NCI-H128 (cell line): ENCODE results near the gene NOX3.
"Not testable (repeated sequence)": the region's sequence is repeated elsewhere in the genome, so short reads cannot be mapped to it uniquely, and the experiment has no call there.

Experiments used
- DNase-seq: peaks from one replicate; lab custom pipeline; 2025; ENCODE audit not compliant: unreplicated experiment; lab: John Stamatoyannopoulos, UW

The NOX3 gene

DNA sequence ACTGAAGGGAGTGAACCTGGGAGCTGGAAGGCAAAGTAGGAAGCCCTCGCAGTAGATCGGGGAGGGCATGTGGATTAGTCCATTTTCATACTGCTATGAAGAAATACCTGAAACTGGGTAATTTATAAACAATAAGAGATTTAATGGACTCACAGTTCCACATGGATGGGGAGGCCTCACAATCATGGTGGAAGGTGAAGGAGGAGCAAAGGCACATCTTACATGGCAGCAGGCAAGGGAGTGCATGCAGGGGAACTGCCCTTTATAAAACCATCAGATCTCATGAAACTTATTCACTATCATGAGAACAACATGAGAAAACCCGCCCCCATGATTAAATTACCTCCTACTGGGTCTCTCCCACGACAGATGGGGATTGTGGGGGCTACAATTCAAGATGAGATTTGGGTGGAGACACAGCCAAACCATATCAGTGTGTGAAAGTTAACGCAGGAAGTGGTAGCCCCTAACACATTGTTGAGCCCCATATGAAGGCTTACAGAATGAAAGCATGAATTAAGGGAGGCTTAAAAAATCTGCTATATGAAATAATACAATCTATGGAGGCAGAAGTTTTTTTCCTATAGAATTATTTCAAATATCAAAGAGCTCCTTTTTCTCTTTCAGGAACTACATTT lies 15.5 kb upstream of the NOX3 start:
- DNase-seq = not testable (repeated sequence)

DNA sequence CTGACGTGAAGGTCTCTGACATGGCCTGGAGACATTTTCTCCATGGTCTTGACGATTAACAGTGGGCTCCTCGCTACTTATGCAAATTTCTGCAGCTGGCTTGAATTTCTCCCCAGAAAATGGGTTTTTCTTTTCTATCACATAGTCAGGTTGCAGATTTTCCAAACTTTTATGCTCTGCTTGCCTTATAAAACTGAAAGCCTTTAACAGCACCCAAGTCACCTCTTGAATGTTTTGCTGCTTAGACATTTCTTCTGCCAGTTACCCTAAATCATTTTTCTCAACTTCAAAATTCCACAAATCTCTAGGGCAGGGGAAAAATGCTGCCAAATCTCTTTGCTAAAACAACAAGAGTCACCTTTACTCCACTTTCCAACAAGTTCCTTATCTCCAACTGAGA lies 12.9 kb upstream of the NOX3 start:
- not testable (repeated sequence) for DNase-seq

DNA sequence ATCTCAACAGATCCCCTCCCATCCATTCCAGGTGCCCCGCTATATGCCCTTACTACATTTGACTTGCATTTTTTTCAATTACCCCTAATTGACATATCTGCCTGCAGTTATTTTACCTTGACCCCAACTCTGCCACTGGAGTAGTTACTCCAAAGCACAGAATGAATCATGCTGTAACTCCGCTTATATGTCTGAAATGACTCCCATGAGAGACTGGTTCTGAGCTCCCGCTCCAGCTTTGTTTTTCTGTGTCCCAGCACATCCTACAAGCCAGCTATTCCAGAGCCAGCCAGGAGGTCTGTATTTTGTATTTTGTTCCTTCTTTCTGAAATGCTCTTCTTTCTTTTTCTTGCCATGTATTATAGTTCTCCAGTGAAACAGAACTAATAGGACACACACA lies 10.9 kb upstream of the NOX3 start:
- no peak for DNase-seq

DNA sequence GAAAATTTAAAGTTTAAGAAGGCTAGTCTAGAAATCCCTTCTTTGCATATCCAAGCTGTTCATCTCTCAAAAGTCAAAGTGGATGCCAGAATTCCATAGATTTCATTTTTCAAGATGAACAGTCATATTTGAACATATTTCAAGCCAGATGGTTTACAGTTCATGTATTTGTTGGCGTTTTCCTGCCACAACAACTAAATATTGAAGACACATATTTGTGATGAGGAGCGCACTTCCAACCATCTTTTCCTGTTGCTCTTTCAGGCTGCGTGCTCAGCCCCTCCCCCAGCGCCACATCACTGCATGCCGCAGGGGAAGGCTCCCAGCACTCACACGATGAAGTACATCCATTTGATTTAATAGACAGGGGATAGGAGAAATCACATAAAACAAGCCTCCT lies 5.9 kb upstream of the NOX3 start:
- DNase-seq = no peak

DNA sequence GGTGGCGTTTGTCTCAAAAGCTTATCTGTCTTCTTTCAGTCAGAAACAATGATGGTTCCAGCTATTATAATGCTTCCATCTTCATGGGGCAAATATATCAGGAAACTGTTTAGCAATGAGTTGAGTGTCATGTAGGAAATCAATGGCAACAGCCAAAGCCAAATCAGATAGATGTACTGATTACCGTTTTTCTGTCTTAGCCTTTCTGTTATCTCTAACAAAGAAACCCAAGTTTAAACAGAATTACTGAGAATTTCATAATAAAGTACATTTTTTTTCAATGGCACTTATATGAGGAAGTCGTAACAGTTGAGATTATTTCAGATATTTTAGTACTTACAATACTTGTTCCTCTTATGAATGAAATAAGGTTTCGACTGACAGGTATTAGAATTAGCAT lies 1.2 kb downstream of the NOX3 start:
- no peak for DNase-seq

DNA sequence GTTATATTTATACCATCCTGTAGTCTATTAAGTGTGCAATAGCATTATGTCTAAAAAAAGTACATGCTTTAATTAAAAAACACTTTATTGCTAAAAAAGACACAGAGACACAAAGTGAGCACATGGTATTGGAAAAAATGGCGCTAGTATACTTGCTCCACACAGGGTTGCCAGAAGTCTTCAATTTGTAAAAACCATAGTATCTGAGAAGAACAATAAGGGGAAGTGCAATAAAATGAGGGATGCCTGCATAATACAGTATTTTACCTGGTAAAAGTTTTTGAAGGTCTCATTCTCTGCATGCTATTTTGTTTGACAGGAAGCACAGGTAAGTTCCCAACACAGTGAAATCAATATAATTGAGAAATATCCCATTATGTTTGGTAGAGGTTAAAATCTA lies 1.6 kb downstream of the NOX3 start:
- no peak for DNase-seq

DNA sequence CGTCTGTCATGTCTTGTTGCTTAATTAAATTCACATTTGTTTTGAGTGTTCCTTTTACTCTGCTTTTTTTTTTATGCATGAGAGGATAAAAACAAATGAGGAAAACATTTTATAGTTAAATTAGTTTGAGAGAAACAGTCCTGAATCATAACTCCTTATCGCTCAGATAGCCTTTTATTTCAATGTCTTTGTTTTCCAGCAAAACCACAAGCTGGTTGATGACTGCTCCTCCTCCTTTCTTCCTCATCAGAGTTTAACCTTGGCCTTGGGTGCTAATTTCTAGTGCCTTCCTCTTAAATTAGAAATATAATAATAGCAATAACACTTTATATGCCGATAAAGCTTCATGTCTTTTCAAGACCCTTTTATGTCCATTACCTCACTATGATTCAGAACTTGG lies 3.1 kb downstream of the NOX3 start:
- DNase-seq = no peak

DNA sequence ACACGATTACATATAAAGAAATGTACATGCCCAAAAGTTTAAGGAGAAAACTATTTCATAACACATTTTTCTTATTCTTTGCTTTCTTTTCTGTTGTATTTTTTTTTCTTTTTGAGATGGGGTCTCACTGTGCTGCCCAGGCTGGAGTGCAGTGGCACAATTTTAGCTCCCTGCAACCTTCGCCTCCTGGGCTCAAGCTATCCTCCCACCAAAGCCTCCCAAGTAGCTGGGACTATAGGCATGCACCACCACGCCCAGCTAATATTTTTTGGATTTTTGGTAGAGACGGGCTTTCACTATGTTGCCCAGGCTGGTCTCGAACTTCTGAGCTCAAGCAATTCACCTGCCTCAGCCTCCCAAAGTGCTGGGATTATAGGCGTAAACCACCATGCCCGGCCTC lies 4.1 kb downstream of the NOX3 start:
- not testable (repeated sequence) for DNase-seq

DNA sequence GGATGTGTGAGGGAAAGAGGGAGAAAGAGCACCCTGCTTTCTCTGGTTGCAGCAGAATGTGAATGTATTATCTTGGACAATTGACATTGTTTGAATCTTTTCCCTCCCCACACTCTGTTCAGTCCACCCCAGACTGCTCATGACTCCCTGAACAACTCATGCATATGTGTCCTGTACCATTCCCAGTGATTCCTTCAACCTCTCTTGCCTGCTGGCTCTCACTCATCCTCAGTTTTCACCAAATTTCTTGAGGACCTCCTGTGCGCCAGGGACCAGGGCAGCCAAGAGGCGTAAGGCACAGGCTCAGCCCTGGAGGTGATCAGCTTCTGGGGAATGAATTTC lies 5.4 kb downstream of the NOX3 start:
- DNase-seq = no peak

DNA sequence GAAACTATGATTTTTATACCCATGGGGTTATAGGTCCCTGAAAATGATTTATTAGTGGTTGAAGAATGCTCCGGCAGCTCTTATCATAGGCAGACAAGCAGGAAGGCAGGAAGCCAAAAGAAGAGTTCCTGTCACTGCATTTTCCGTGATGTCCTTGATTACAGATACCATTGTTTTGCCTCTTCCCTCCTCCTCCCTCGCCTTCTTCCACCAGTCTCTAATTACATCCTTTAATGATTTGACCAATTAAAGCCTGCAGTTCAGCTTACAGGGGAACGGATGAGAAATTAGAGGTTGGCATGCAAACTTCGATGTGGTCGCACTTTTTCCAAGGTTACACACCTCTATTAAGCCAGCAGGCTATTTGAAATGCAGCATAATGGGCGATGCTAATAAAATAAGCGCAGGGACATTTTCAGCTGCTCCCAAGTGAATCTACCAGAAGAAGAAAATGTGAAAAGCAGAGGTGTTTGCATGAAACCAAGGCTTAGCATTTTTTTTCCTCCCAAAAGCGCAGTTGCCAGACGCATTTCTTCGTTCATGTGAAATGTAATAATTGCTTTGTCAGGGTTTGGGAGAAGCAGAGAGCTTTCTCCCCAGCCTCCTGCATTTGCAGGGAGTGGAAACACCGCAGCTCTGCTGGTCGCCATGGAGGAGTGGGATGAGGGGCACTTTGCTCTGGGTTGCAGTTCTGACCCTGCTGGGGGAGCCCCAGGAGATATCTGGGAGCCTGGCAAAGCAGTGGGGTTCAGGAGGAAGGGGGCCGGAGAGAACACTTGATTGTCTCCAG lies 6.0 kb downstream of the NOX3 start:
- no peak for DNase-seq

DNA sequence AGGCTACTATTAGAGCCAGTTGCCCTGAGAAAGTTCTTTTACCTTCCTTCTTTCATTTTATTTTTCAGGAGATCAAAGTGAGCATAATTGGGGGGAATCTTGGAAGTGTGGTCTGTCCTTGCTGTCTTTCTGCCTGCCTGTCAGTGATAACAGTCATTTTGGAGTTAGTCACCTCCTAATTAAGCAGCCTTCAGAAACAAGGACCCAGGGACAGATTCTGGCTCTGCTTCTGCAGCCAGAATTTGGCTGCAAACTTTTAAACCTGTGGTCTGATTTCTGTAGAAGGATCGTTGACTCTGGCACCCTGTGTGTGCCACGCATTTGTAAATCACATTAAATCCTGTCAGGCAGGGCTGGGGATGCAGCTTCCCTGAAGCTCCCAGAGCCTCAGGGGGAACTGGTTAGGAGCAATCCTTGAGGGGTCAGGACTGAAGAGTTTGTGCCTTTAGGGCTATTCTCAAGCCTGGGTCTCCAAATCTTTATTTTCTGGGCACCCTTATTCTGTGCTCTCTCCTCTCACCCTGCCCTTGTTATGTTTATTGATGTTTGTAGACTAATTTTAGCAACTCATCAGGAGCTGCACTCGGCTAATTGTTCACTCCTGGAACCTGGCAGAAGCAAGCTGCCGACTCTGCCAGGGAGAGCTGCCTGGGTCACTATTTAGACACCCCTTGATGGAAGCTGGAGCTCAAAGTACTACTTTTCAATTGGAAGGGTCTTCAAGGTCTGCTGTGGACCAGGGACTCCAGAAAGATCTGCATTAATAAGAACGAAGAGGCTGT lies 6.8 kb downstream of the NOX3 start:
- no peak for DNase-seq

DNA sequence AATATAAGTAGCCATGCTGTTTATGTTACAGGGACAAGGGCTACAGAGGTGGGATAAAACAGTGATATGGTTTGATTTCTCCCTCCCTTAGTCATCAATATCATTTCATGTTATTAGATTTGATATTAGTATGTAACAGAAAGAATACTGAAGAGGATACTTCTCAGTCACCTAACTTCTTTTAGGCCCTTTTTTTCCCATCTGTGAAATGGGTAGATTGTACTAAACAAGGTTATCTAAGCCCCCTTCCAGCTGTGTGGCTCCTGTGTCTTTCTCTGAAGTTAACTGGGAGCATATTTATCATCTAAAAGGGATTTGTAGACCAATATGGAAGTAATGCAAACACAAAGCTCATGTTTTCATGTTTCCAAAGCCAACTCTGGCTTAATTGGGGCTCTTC lies 7.7 kb downstream of the NOX3 start:
- DNase-seq = no peak

DNA sequence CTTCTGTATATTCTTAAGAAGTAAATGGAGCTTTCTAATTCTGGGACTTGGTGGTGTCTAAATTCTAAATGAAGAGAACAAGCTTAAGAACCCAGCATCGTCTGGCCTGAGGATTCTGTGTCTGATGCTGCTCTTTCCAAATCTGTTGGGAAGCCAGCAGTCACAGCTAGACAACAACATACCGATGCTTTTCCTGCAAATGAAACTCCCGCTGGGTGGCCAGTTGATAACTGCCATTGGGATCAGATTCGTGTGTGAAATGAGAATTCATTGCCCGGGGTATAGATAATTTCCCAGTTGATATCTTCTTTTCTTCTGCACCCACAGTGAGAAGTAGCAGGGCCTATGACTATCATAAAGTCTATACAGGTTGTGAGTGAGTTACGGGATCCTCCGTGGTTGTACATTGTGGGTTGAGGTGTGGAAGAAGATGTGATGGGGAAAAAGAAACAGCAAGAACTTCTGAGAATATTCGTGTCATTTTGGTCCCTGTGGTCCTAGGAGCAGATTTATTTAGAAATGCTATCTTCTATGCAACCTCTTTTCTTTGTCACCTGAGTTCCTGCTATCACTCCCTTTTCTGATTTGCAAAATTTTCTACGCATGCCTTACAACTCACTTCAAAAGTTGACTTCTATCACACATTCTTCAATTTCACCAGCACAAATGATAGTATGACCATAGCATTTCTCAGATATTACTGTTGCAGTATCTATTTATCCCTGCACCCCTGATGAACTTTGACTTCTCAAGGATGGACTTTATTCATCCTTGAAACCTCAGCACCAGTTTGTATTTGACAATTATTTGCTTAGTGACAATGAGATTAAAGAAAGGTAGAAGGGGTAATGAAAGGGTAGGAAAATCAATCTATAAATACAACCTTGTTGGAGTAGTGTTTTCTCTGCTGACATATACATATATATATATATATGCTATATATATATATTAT lies 10.4 kb downstream of the NOX3 start:
- DNase-seq = no peak

DNA sequence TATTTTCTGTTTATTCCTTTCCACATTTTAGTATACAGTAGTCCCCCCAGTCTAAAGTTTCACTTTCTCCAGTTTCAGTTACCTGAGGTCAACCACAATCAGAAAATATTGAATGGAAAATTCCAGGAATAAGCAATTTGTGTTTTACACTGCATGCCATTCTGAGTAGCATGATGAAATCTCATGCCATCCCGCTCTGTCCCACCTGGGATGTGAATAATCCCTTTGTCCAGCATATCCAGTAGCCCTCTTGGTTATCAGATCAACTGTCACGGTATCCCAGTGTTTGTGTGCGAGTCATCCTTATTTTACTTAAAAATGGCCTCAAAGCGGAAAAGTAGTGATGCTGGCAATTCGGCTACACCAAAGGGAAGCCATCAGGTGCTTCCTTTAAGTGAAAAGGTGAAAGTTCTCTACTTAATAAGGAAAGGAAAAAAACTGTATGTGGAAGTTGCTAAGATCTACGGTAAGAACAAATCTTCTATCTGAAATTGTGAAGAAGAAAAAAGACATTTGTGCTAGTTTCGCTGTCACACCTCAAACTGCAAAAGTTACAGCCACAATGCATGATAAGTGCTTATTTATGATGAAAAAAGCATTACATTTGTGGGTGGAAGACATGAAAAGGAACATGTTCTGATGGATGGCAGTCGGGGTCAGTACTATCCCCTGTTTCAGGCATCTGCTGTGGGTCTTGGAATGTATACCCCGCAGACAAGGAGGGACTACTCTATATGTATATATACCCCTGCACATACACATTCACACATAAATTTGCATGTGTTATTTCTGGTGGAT lies 11.3 kb downstream of the NOX3 start:
- no peak for DNase-seq

DNA sequence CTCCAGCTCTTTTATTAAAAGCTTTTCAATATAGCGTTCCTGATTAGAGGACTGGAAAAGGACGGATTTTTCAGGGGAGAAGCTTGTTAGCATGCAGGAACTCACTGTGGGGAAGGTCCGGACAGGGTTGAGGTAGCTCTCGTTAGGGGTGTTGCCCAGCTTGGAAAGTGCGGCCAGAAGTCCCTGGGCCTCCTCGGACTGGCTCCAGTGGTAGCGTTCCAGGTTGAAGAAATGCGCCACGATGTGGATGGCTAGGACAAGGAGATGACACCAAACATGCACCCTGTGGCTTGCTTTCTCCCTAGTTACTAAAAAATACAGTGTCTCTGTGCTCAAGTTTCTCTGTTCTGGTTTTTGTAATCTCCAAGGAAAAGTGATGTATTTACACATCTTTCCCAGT lies 12.5 kb downstream of the NOX3 start:
- DNase-seq = no peak

DNA sequence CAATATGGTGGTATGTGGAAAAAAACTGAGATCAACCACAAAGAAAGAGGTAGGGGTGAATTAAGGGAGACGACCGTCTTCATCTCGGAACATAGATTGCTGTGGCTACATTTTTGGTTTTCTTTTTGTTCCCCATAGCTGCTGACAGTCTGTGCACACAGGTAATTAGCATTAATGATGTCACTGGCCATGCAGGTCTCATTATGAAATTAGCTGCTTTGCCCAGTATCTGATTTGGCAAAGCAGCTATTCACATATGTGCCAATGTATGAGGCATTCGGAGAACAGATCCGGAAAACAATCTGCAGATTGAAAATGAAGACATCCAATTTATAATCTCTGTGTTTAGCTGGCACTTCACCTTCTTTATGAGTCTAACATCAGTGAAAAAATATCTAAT lies 13.1 kb downstream of the NOX3 start:
- DNase-seq = no peak

DNA sequence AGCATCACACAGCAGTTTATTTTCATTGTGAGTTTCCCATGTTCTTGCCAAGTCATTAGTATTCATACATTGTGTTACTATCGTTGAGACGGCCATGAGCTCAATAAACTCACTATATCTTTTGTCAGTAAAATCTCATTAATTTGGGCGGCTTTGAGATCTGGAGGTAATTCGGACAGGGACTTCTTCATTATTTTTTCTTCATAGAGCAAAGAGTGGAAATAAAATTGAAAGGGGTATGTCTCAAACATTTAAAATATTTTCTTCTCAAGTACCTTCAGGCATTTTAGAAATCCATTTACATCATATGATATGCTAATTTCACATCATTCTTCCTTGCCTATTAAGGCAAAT lies 14.6 kb downstream of the NOX3 start:
- DNase-seq = no peak

DNA sequence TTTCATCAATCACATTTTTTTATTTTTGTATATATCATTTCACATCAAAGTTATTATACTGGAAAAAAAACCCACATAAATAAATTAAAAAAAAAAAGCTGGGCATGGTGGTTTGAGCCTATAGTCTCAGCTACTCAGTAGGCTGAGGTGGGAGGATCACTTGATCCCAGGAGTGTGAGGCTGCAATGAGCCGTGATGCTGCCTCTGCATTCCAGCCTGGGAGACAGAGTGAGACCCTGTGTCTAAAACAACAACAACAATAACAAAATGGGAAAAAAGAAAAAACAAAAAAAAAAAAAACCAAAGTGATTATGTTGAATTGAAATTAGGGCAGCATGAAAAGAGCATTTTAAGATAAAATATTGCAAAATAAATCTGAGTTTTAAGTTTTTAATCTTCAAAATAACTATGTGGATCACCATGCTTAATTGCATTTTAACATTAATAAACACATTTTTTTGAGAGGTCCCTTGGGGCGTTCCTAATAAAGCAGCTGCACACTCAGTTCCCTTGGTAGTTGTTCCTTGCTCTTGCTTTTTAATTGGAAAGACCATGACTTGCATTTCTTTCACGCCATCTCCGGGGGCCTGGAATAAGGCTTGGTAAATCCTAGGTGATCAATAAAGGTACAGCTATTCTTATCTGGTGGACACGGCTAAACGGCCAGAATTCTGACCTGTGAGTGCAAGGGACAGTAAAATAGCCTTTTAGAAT lies 15.1 kb downstream of the NOX3 start:
- DNase-seq = no peak

DNA sequence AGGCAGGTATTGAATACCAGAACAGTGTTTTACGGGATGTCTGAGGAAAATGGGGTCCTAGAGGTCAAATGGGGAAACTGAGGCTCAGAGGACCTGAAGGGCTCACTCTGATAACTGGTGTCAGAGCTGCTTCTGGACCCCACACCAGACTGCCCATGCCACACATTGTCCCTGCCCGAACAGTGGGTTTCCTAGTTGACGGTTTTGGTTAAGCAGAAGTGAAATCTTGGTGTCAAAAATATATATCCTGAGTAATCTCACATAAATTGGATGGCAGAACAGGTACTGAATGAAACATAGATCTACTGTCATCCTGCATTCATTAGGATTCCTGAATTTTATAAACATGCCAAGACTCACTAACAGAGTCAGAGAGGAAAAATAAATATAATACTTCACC lies 16.3 kb downstream of the NOX3 start:
- no peak for DNase-seq
